ENCODE measurements around the gene REG4.
A peak's percentile ranks its signal among the peaks of the same experiment; 100 is the strongest.

GRCh38 chr1:119771016-119771415, 40.2 kb downstream of the REG4 start:
- TF ChIP-seq, protein P1, sequence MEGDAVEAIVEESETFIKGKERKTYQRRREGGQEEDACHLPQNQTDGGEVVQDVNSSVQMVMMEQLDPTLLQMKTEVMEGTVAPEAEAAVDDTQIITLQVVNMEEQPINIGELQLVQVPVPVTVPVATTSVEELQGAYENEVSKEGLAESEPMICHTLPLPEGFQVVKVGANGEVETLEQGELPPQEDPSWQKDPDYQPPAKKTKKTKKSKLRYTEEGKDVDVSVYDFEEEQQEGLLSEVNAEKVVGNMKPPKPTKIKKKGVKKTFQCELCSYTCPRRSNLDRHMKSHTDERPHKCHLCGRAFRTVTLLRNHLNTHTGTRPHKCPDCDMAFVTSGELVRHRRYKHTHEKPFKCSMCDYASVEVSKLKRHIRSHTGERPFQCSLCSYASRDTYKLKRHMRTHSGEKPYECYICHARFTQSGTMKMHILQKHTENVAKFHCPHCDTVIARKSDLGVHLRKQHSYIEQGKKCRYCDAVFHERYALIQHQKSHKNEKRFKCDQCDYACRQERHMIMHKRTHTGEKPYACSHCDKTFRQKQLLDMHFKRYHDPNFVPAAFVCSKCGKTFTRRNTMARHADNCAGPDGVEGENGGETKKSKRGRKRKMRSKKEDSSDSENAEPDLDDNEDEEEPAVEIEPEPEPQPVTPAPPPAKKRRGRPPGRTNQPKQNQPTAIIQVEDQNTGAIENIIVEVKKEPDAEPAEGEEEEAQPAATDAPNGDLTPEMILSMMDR (IDR thresholded peaks at IDR 0.05), result peak in 1 of 6 experiments; percentile 11
- TF ChIP-seq POLR2A (IDR thresholded peaks at IDR 0.05), result no peak
